Measurements from ENCODE around the gene KPNA4. TPM values are rescaled to one million over a fixed set of nuclear protein-coding genes. Genes with fewer than 3 reads are reported as not detected.

Gene KPNA4
- total RNA-seq, 1 experiment from 2014 or later = 76.7 TPM

GRCh38 chr3:160557571-160557970, 7.8 kb downstream of the KPNA4 start:
- H2AFZ ChIP-seq (ENCODE audit: low read length) = no peak overlapping the region
- no peak overlapping the region for H3T11ph ChIP-seq (ENCODE audit: low read length)
- H3K79me1 ChIP-seq (ENCODE audit: insufficient read depth, low read depth, low read length, poor library complexity, severe bottlenecking) = no peaks in the 10 kb centered on the region
- H3K56ac ChIP-seq (ENCODE audit: insufficient read length, low read depth, low read length) = no peak overlapping the region
- H3K27me3 ChIP-seq (ENCODE audit: insufficient read depth, low read length) = no peaks in the 10 kb centered on the region
- no peak overlapping the region for H3K4ac ChIP-seq (ENCODE audit: low read depth, low read length)
- no peak overlapping the region for H4K91ac ChIP-seq (ENCODE audit: insufficient read length, low read depth, low read length)
- H3K14ac ChIP-seq (ENCODE audit: insufficient read depth, low read length) = no peak overlapping the region
- no peak for DNase-seq
- no peak overlapping the region for H3K23ac ChIP-seq (ENCODE audit: insufficient read length, low read depth, low read length)
- TF ChIP-seq CTCF (conservative IDR thresholded peaks at IDR 0.05) = no peak
- H3K36me3 Mint-ChIP-seq (ENCODE audit: insufficient read depth in 1 of 3, low read depth in 3 of 3) = peaks cover 4 to 11% (median 8%) of the 10 kb centered on the region in 3 experiments; a peak in 5 of 7 replicates
- no peaks in the 10 kb centered on the region for H3K9me3 Mint-ChIP-seq
- no peaks in the 10 kb centered on the region for H4K20me1 ChIP-seq (ENCODE audit: control insufficient read depth, insufficient read depth, insufficient read length)
- H2BK20ac ChIP-seq (ENCODE audit: low read depth, low read length, poor library complexity, severe bottlenecking) = no peak overlapping the region
- peaks cover 10% of the 10 kb centered on the region; the same call in 1 of the 2 replicates for H3K4me1 ChIP-seq (ENCODE audit: insufficient read depth, low read length)
- H4K8ac ChIP-seq (replicated peaks; ENCODE audit: insufficient read length, low read depth, low read length) = no peak overlapping the region
- H3K9ac ChIP-seq (ENCODE audit: extremely low read depth, insufficient read length, low read length) = no peak overlapping the region
- H3K27me3 Mint-ChIP-seq (ENCODE audit: low read depth) = no peaks in the 10 kb centered on the region
- peaks cover 32 to 40% of the 10 kb centered on the region in 2 experiments for H3K4me1 Mint-ChIP-seq
- no peak overlapping the region for H3K18ac ChIP-seq (ENCODE audit: insufficient read length, low read depth, low read length)
- H2BK15ac ChIP-seq (ENCODE audit: low read depth, low read length) = no peak overlapping the region
- H2BK120ac ChIP-seq (ENCODE audit: low read depth, low read length, poor library complexity, severe bottlenecking) = no peak overlapping the region
- peaks cover 40% of the 10 kb centered on the region; the same call in 1 of the 2 replicates for H3K79me2 ChIP-seq (ENCODE audit: insufficient read depth, low read length)
- no peak overlapping the region for H3K4me3 Mint-ChIP-seq
- no peaks in the 10 kb centered on the region for H3K23me2 ChIP-seq (ENCODE audit: insufficient read length, low read depth, low read length, poor library complexity, severe bottlenecking)
- no peaks in the 10 kb centered on the region for H3K9me3 ChIP-seq (ENCODE audit: control insufficient read depth, low read depth, low read length)
- H3K27ac Mint-ChIP-seq = no peak overlapping the region
- H2BK12ac ChIP-seq (ENCODE audit: insufficient read length, low read depth, low read length) = no peak overlapping the region
- WGBS (ENCODE audit: extremely low coverage, insufficient read length, low lambda C conversion rate) = no CpG with 5 or more reads among the region's 2 CpGs
- H3K4me2 ChIP-seq (ENCODE audit: insufficient read depth, insufficient read length, low read length) = no peak overlapping the region
- no peak overlapping the region for H3K27ac ChIP-seq (ENCODE audit: insufficient read length, low read depth, low read length)
- H2BK5ac ChIP-seq (ENCODE audit: insufficient read length, low read length) = no peak overlapping the region
- H2AK5ac ChIP-seq (ENCODE audit: insufficient read length, low read length) = no peak overlapping the region
- H4K5ac ChIP-seq (ENCODE audit: insufficient read length, low read depth, low read length) = no peak overlapping the region
